GM12878 (cell line): Measurements from ENCODE around the gene NRN1L. TPM values are rescaled to one million over a fixed set of nuclear protein-coding genes. Genes with fewer than 3 reads are reported as not detected.

Experiments
- ATAC-seq: fragments of 200-7000 bp; cut with Tn5 transposase; 3 replicates; pipeline ENCODE4 v1.9.1; 2020; ENCODE audit warnings: mild to moderate bottlenecking, moderate library complexity
- BruUV-seq: library from RNA; stranded (reverse); fragments of 400-500 nt; replicated peaks from 2 replicates; lab custom pipeline; 2021; lab: Mats Ljungman, UMichigan
- CTCF ChIA-PET: fragments of 300-600 bp; sonication (Branson Sonifier 250); formaldehyde crosslinking; extraction: SDS; loops from one replicate; lab custom pipeline; 2021; ENCODE audit warnings: inconsistent platforms; lab: Yijun Ruan, JAX
- POLR2A ChIA-PET: fragments of 350-600 bp; formaldehyde crosslinking; extraction: SDS; loops from one replicate; lab custom pipeline; 2021; ENCODE audit warnings: inconsistent platforms; lab: Charles Lee
- RAD21 ChIA-PET: fragments of 300-600 bp; sonication (Branson Sonifier 250); formaldehyde crosslinking; loops from one replicate; lab custom pipeline; 2023; ENCODE audit warnings: antibody characterized with exemption; ENCODE audit not compliant: unreplicated experiment; lab: Charles Lee
- SMC1A ChIA-PET: fragments of 300-600 bp; sonication (Branson Sonifier 250); formaldehyde crosslinking; loops from one replicate; lab custom pipeline; 2023; ENCODE audit not compliant: unreplicated experiment, uncharacterized antibody; lab: Charles Lee
- DNase-seq: peaks from one replicate; pipeline ENCODE4 v3.0.0-alpha.2; 2011; ENCODE audit warnings: low read depth, low spot score
- FAIRE-seq: peaks from 3 replicates; lab custom pipeline; 2011; peaks lifted over from hg19 to GRCh38; lab: Jason Lieb, UNC
- H2AFZ ChIP-seq: 2 replicates; pipeline ENCODE4 v1.6.0; 2011; ENCODE audit warnings: low read depth, low read length, control low read depth; ENCODE audit not compliant: control insufficient read depth
- H3K27ac ChIP-seq: 2 replicates; pipeline ENCODE4 v1.5.1; 2011; ENCODE audit warnings: control low read depth; ENCODE audit not compliant: control insufficient read depth, insufficient read depth
- H3K27me3 ChIP-seq, 2 experiments: replicated peaks in 1 of 2; 2 replicates each; pipeline versions ENCODE4 v1.6.0 to v1.6.1; 2011; ENCODE audit warnings: low read length in 1 of 2; ENCODE audit not compliant: control insufficient read depth in 2 of 2, insufficient read depth in 2 of 2
- H3K36me3 ChIP-seq, 2 experiments: 2 replicates each; pipeline ENCODE4 v1.5.1; 2011; ENCODE audit warnings: low read length in 1 of 2; ENCODE audit not compliant: control insufficient read depth in 2 of 2, insufficient read depth in 2 of 2
- H3K4me1 ChIP-seq: 2 replicates; pipeline ENCODE4 v1.6.1; 2011; ENCODE audit warnings: mild to moderate bottlenecking, low read length, moderate library complexity, mixed read lengths; ENCODE audit not compliant: control insufficient read depth, insufficient read depth
- H3K4me2 ChIP-seq: 2 replicates; pipeline ENCODE4 v1.6.0; 2011; ENCODE audit warnings: control low read depth; ENCODE audit not compliant: control insufficient read depth, insufficient read depth
- H3K4me3 ChIP-seq: fragments of 200-600 bp; sonication (generic); 2 replicates; pipeline ENCODE4 v1.5.1; 2016
- H3K79me2 ChIP-seq: 2 replicates; pipeline ENCODE4 v1.6.0; 2011; ENCODE audit warnings: low read length; ENCODE audit not compliant: control insufficient read depth, insufficient read depth
- H3K9ac ChIP-seq: 2 replicates; pipeline ENCODE4 v1.8.0; 2011; ENCODE audit warnings: low read length, control low read depth, mixed read lengths; ENCODE audit not compliant: control insufficient read depth, insufficient read depth
- H3K9me3 ChIP-seq: replicated peaks from 3 replicates; pipeline ENCODE4 v1.5.1; 2011; ENCODE audit warnings: mild to moderate bottlenecking, low read length; ENCODE audit not compliant: control insufficient read depth, insufficient read depth
- H4K20me1 ChIP-seq: 2 replicates; pipeline ENCODE4 v1.6.0; 2011; ENCODE audit not compliant: control insufficient read depth, insufficient read depth
- CEBPB ChIP-seq, 2 experiments: fragments of 150-350 bp in 1 of 2; IDR thresholded peaks; 2 replicates each; pipeline ENCODE4 v1.6.1; 2012 to 2014; ENCODE audit warnings: low read depth in 2 of 2, low read length in 2 of 2, borderline replicate concordance in 1 of 2, inconsistent platforms in 1 of 2
- EGR1 ChIP-seq, 2 experiments: IDR thresholded peaks; 1 replicate in 1 of 2; 2 replicates in 1 of 2; pipeline ENCODE4 v1.6.1; 2011 to 2012; ENCODE audit warnings: low read depth in 2 of 2, low read length in 2 of 2, borderline replicate concordance in 1 of 2, mild to moderate bottlenecking in 1 of 2, moderate library complexity in 1 of 2
- IRF4 ChIP-seq: IDR thresholded peaks from 2 replicates; pipeline ENCODE4 v1.6.1; 2011; ENCODE audit warnings: low read depth, low read length
- MEF2B ChIP-seq: fragments of 450-650 bp; IDR thresholded peaks from 2 replicates; pipeline ENCODE4 v1.6.1; 2018; ENCODE audit warnings: mild to moderate bottlenecking, moderate library complexity; ENCODE audit not compliant: partially characterized antibody, poor library complexity, severe bottlenecking
- SIN3A ChIP-seq: IDR thresholded peaks from 2 replicates; pipeline ENCODE4 v1.6.1; 2012; ENCODE audit warnings: low read depth, low read length, improper control_type of control experiment
- SMARCA5 ChIP-seq: fragments of 450-650 bp; IDR thresholded peaks from 2 replicates; pipeline ENCODE4 v1.6.1; 2017; ENCODE audit warnings: mild to moderate bottlenecking
- SPI1 ChIP-seq: IDR thresholded peaks from 2 replicates; pipeline ENCODE4 v1.6.1; 2011; ENCODE audit warnings: low read depth, mild to moderate bottlenecking, low read length, moderate library complexity, borderline replicate concordance; ENCODE audit not compliant: insufficient read depth
- ZNF217 ChIP-seq: fragments of 450-650 bp; IDR thresholded peaks from 2 replicates; pipeline ENCODE4 v1.6.1; 2017; ENCODE audit warnings: antibody characterized with exemption, mild to moderate bottlenecking
- WGBS: methylation state at CpG from one replicate; pipeline ENCODE4 v1.1.6; 2016; ENCODE audit warnings: low lambda C conversion rate; ENCODE audit not compliant: insufficient replicate concordance, insufficient coverage; ENCODE audit errors: missing lambda C conversion rate; 5-methylcytosine and 5-hydroxymethylcytosine counted together
- in situ Hi-C: fragments of 300-500 bp; cut with MboI; formaldehyde crosslinking; loops from 9 replicates; pipeline ENCODE4 v1.14.3; 2018; ENCODE audit warnings: mixed read lengths
- intact Hi-C: fragments of 100-400 bp; cut with micrococcal nuclease; formaldehyde crosslinking; loops from one replicate; pipeline ENCODE4 v1.14.2; 2022; ENCODE audit not compliant: unreplicated experiment
- polyA plus RNA-seq, 11 experiments: library from polyadenylated mRNA; depleted of rRNA in 4 of 11; unstranded in 6 of 11; stranded (reverse) in 5 of 11; fragments of >200 nt; fragmentation: Nextera tagmentation in 4 of 11; fragmentation: Illumina TruSeq in 1 of 11; extraction: Ambion mirVana in 4 of 11; extraction: Trizol in 1 of 11; gene quantifications; 1 replicate in 1 of 11; 2 replicates in 10 of 11; pipeline versions ENCODE4 v1.2.1 to v1.2.3, GENCODE V29; 2011 to 2016; ENCODE audit warnings: inconsistent platforms in 2 of 11, missing spikeins in 2 of 11, low read depth in 1 of 11
- total RNA-seq, 4 experiments: library from RNA; depleted of rRNA in 3 of 4; stranded (reverse); fragments of >200 nt in 3 of 4; fragmentation: Illumina TruSeq in 1 of 4; extraction: Trizol in 1 of 4; gene quantifications; 2 replicates each; pipeline versions ENCODE4 v1.2.1 to v1.2.3, GENCODE V29; 2013 to 2021
- TF ChIP-seq, protein P1 (sequence below): fragments of 450-650 bp; IDR thresholded peaks from 2 replicates; pipeline ENCODE4 v1.6.1; 2018; ENCODE audit warnings: borderline replicate concordance, mild to moderate bottlenecking; ENCODE audit not compliant: partially characterized antibody
- TF ChIP-seq, protein P2 (sequence below): IDR thresholded peaks from 2 replicates; pipeline ENCODE4 v1.6.1; 2012; ENCODE audit warnings: mild to moderate bottlenecking, low read depth, low read length

Gene NRN1L
- total and polyA plus RNA-seq, 10 of the 15 experiments (the other 5 are each of a cell fraction or from before 2014, with no cell fraction given) = 0.11 to 0.99 (median 0.28) TPM; not detected in 3

DNA sequence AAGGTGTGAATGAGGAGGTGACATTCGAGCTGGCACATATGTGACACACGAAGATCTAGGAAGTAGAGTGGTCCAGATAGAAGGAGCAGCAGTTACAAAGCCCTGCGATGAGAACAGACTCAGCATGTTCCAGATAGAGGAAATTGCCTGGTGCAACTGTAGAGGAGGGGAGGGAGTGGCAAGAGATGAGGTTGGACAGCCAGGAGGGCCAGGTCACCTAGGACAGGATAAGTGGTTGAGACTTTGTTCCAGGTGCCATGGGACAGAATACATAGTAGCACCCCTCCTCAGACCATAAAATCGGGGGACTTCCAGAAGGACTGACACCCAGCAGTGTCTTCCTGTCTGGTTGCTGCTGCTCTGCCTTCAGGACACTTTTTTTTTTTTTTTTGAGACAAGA, 26.2 kb upstream of the NRN1L start:
- FAIRE-seq = no peak
- no peak for DNase-seq
- BruUV-seq = no TSS peak
- no peak overlapping the region for H3K27ac ChIP-seq
- ATAC-seq = no peak
- H3K4me3 ChIP-seq = no peak overlapping the region
- TF ChIP-seq, protein P1, sequence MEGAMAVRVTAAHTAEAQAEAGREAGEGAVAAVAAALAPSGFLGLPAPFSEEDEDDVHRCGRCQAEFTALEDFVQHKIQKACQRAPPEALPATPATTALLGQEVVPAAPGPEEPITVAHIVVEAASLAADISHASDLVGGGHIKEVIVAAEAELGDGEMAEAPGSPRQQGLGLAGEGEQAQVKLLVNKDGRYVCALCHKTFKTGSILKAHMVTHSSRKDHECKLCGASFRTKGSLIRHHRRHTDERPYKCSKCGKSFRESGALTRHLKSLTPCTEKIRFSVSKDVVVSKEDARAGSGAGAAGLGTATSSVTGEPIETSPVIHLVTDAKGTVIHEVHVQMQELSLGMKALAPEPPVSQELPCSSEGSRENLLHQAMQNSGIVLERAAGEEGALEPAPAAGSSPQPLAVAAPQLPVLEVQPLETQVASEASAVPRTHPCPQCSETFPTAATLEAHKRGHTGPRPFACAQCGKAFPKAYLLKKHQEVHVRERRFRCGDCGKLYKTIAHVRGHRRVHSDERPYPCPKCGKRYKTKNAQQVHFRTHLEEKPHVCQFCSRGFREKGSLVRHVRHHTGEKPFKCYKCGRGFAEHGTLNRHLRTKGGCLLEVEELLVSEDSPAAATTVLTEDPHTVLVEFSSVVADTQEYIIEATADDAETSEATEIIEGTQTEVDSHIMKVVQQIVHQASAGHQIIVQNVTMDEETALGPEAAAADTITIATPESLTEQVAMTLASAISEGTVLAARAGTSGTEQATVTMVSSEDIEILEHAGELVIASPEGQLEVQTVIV = no peak
- TF ChIP-seq IRF4 = no peak
- TF ChIP-seq SMARCA5 = no peak
- no peak for TF ChIP-seq ZNF217
- TF ChIP-seq CEBPB (IDR thresholded peaks at IDR 0.05; ENCODE audit: borderline replicate concordance in 1 of 2, low read depth in 2 of 2, low read length in 2 of 2) = no peak
- TF ChIP-seq SPI1 = no peak
- TF ChIP-seq EGR1 (IDR thresholded peaks at IDR 0.05; ENCODE audit: borderline replicate concordance in 1 of 2, low read depth in 2 of 2, low read length in 2 of 2) = no peak
- TF ChIP-seq, protein P2, sequence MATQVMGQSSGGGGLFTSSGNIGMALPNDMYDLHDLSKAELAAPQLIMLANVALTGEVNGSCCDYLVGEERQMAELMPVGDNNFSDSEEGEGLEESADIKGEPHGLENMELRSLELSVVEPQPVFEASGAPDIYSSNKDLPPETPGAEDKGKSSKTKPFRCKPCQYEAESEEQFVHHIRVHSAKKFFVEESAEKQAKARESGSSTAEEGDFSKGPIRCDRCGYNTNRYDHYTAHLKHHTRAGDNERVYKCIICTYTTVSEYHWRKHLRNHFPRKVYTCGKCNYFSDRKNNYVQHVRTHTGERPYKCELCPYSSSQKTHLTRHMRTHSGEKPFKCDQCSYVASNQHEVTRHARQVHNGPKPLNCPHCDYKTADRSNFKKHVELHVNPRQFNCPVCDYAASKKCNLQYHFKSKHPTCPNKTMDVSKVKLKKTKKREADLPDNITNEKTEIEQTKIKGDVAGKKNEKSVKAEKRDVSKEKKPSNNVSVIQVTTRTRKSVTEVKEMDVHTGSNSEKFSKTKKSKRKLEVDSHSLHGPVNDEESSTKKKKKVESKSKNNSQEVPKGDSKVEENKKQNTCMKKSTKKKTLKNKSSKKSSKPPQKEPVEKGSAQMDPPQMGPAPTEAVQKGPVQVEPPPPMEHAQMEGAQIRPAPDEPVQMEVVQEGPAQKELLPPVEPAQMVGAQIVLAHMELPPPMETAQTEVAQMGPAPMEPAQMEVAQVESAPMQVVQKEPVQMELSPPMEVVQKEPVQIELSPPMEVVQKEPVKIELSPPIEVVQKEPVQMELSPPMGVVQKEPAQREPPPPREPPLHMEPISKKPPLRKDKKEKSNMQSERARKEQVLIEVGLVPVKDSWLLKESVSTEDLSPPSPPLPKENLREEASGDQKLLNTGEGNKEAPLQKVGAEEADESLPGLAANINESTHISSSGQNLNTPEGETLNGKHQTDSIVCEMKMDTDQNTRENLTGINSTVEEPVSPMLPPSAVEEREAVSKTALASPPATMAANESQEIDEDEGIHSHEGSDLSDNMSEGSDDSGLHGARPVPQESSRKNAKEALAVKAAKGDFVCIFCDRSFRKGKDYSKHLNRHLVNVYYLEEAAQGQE = no peak
- TF ChIP-seq MEF2B = no peak
- no peak for TF ChIP-seq SIN3A
- no peaks in the 10 kb centered on the region for H3K27me3 ChIP-seq
- no peak overlapping the region for H3K9ac ChIP-seq
- intact Hi-C loops (no loop called here), in situ Hi-C loops (no loop called here)
- H3K36me3 ChIP-seq = peaks cover 6 to 7% of the 10 kb centered on the region in 2 experiments; a peak in 3 of 4 replicates
- no peak overlapping the region for H2AFZ ChIP-seq
- ChIA-PET CTCF (no interaction called here), POLR2A (interaction anchor here (0.6 kb wide), 2 partner anchors 15 to 358 kb away, joined by 3 read pairs; no protein-coding TSS in a partner anchor), SMC1A (no interaction called here), RAD21 (no interaction called here)
- H3K9me3 ChIP-seq = no peaks in the 10 kb centered on the region
- H3K4me1 ChIP-seq = no peaks in the 10 kb centered on the region
- peaks cover 56% of the 10 kb centered on the region for H3K79me2 ChIP-seq
- H4K20me1 ChIP-seq = 0 out of 2 replicates have a peak, but pooled peaks cover 9% of the 10 kb centered on the region
- no peak overlapping the region for H3K4me2 ChIP-seq
- 58% methylated on average over 4 of the region's 4 CpGs for WGBS
